Activated naive CD4-positive, alpha-beta T cell (primary cell): Measurements from ENCODE around the gene SORT1.
"Not testable (repeated sequence)": the region's sequence is repeated elsewhere in the genome, so short reads cannot be mapped to it uniquely, and the experiment has no call there.

ENCODE experiments used
- DNase-seq, 4 experiments: peaks; one replicate each; lab custom pipeline; 2025; lab: John Stamatoyannopoulos, UW

Gene SORT1

DNA sequence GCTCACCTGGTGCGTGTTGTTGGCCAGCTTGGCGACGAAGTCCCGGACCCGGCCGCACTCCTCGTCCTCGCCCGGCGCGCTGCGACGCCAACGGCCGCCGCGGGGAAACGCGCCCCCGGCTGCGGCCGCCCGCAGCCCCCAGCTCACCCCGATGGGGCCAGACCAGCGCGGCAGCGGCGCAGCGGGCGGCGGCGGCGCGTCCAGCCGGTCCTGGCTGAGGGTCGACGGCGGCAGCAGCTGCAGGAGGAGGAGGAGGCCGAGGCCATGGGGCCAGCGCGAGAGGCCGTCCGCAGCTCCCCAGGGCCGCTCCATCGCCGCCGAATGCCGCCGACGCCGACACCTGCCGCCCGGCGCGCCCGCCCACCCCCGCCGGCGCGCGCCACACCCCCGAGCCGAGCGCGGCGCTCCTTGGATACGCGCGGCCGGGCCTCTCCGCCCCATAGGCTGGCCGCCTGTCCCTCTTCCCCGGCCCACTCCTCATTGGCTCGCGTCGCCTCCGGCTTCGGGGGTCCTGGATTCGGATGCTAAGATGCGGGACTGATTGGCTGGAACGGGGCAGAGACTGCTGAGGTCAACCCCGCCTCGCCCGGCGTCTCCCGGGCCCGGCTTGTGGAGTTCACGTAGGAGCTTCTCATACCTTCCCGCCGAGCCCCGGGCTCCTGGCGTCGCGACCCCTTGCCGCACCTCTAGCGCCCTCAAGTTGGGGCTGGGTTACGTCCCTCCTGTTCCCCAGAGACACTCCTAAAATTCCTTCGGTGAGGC is at the start of gene SORT1:
SORT1 (minus strand) TSS at position 338 of the 762 bp plus-strand sequence; CDS start at position 312, 26 bp downstream.
- DNase-seq, result peak; percentile 3 to 37 (median 6)

DNA sequence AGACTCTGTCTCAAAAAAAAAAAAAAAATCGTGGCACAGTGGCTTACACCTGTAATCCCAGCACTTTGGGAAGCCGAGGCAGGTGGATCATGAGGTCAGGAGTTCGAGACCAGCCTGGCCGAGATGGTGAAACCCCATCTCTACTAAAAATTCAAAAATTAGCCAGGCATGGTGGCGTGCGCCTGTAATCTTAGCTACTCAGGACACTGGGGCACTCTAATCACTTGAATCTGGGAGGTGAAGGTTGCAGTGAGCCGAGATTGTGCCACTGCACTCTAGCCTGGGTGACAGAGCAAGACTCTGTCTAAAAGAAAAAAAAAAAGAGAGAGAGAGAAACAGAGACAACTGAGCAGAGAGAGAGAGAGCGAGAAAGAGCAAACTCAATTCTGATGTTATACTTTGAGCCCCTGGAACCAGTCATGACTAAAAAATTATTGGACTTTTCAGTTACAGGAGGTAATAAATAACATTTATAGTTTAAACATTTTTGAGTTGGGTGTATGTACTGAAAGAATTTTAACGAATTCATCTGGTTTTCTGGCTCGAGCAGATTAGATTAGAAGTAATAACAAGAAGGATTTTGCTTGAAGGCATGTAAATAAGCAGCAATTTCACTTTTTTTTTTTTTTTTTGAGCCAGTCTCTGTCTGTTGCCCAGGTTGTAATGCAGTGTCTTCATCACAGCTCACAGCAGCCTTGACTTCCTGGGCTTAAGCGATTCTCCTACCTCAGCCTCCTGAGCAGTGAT is 48.4 kb upstream of the SORT1 start:
- DNase-seq, result not testable (repeated sequence)

GRCh38 chr1:109444346-109444745 is 46.6 kb upstream of the SORT1 start:
- DNase-seq, result no peak

GRCh38 chr1:109443476-109443875 is 45.8 kb upstream of the SORT1 start:
- no peak for DNase-seq

GRCh38 chr1:109441069-109441468 is 43.4 kb upstream of the SORT1 start:
- no peak for DNase-seq

- DNase-seq, result no peak
These were observed 41.1 kb upstream of the SORT1 start for GRCh38 chr1:109438798-109439297.

DNA sequence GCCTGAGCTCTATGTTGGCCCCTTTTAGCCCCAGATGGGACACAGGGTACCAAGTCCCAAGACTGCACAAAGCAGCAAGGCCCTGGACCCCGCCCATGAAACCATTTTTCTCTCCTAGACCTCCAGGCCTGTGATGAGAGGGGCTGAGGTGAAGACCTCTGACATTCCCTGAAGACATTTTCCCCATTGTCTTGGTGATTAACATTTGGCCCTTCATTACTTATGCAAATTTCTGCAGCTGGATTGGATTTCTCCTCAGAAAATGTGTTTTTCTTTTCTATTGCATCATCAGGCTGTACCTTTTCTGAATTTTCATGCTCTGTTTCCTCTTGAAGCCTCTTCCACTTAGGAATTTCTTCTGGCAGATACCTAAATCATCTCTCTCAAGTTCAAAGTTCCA is 36.8 kb upstream of the SORT1 start:
- DNase-seq, result no peak

DNA sequence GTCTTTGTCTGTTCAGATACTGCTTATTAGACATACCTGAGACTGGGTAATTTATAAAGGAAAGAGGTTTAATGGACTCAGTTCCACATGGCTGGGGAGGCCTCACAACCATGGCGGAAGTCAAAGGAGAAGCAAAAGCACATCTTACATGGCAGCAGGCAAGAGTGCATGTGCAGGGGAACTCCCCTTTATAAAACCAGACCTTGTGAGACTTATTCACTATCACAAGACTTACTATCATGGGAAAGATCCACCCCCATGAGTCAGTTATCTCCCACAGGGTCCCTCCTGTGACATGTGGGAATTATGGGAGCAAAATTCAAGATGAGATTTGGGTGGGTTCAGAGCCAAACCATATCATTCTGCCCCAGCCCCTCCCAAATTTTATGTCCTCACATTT is 35.6 kb upstream of the SORT1 start:
- no peak for DNase-seq

- no peak for DNase-seq
These were observed 34.6 kb upstream of the SORT1 start for GRCh38 chr1:109432336-109432735.

DNA sequence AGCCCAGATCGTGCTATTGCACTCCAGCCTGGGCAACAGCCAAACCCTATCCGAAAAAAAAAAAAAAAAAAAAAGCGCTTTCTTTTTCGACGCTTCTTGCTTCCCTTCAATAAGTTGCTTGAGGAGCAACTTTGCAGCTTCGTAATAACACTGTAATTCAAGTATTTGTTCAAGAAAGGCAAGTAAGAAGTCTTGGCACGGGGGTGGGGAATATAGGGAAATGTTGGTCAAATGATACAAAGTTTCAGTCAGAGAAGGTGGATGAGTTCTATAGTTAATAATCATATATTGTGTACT is 29.4 kb upstream of the SORT1 start:
- no peak for DNase-seq

GRCh38 chr1:109426281-109427170 is 28.8 kb upstream of the SORT1 start, which contains the start of gene PSMA5:
PSMA5 (minus strand) TSS chr1:109426448; CDS start chr1:109426330, 118 bp downstream.
- peak; percentile 80 to 89 (median 86) for DNase-seq

DNA sequence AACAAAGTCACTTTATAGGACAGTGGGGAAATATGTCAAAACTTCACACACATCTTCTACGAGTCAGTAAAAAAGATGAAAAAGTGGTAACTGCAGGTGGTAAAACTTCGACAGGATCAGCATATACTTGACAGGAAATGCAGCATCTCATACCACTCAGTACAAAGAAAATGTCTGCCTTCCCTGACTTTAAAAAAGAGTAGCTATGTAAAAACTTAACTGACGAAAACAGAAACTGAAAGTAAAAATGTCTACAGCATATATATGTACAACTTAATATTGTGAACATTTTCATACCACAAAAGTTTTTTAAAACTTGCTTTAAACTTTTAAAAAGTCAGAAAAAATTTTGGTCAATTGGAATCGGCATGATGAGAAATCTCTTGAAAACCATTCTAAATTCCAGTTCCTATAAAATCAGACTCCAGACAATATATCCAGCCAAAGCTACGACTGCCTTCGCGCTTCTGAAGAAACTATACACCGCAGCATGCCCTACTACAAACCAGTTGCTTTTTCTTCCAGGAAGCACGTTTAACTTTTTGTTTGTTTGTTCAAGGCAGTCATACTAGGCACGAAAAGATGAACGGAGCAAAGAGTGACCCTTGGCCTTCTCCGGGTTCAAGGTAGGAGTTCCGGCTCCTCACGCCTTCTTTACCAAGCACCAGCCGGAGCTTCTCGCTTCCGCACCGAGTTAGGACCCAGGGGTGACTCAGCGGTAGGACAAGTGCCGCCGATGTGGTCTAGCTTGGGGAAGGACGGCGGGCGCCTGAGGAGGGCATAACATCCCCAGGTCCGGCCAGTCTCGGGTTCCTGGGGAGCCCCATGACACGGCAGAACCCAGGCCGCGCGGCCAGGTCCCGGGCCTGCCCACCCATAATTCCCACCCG is 27.9 kb upstream of the SORT1 start:
- DNase-seq, result peak in 3 of 4 experiments; percentile 53 to 60 (median 54)

GRCh38 chr1:109423498-109423897 is 25.8 kb upstream of the SORT1 start:
- no peak for DNase-seq

DNA sequence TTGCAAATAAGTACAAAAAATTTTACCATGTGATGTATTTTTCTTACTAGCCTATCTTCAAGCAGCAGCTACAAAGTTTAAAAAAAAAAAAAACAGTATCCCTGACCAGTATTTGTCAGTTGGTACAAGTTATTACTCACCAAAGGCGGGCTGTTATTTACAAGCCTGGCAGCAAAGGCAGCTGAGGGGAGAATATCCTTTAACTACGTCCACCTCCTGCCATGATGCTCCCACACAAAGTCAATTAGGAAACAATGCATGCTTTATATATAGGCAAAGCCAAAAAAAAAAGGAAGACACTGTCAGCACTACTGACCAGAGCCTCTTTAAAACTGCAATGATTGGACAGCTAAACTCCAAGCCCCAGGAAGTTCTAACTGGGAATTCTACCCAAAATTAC is 14.8 kb upstream of the SORT1 start:
- no peak for DNase-seq

DNA sequence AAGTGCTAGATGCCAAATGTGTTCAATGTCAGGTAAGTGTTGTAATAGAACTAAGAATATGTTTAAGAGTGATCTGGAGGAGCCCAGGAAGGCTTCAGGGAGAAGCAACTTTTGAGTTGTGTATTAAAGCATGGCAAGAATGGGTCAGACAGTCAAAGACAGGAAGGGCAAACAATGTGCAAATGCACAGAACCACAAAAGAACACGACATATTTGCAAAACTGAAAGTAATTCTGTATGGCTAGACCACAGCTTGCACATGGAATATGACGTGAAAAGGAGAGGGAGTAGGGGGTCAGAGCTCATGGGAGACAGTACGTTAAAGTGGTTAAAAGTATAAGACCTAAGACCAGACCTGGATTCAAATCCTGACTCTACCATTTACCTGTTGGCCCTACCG is 7.1 kb upstream of the SORT1 start:
- DNase-seq, result no peak

- DNase-seq, result no peak
These were observed 4.3 kb upstream of the SORT1 start for GRCh38 chr1:109402025-109402424.

DNA sequence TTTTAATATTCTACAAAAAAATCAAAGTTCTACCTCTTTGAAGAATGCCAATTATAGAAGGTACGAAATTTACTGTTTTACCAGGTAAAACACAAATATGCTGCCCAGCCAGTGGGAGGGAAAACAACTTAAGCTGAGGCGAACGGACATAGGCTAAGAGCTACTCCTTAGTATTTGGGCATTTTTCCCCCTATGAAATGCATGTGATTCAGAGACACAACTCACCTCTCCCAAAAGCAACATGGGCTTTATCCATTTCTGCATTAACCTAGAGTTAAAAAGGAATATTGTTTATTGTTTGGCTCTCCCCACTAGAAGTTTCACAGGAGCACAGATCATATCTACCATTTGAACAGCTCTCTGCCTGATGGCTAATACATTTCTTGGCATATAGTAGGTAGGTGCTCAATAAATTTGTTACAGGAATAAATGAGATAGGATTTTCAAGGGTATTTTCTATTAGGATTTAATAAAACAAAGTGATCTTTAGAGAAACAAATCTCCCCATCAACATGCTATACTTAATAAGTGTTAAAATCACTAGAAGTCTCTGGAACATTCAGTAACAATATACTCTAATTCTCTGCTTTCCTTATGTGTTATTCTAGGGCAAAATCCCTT is 2.4 kb upstream of the SORT1 start:
- DNase-seq, result no peak

- DNase-seq, result no peak
These were observed 1.7 kb upstream of the SORT1 start for GRCh38 chr1:109399326-109399957.

DNA sequence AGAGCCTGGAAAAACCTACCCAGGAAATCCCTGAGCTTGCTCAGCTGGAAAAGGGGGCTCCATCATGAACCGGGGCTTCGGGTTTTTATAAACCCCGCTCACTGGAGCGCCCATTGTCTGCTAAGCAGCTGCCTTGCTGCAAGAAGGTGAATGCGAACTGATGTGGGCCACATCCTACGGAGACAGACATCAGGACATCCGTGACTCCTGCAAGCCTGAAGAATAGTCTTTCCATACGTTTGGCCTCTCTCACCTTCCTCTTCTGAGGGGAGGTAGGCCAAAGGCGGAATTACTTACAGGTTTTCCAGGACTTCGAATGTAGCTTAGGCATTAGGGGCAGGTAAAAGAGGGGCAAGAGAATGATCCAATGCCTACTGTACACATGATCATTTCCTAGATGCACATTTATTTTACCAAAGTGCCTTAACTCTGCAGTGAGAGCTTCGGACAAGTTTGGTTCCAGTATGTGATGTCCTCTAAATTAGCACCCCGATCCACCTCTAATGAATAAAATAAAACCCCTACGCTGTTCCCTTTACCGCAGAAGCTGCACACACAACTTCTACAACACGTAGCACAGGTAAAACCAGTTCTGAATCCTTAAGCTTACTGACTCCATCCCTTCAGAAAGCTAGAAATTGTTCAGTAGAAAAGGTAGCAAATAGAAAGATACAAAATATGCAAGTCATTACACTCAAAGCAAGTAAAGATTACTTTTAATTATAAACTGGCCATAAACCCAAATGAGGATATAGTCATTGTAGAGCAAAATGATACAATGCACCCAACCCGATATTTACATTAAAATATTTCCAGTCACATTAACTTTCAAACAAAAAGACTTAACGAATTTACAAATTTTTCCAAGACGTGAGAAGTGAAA is 866 bp upstream of the SORT1 start:
- no peak for DNase-seq
